ENCODE measurements around the gene TRUB2.

- TF ChIP-seq CTCF (conservative IDR thresholded peaks at IDR 0.05 in 1 of 2, IDR thresholded peaks at IDR 0.05 in 1 of 2; ENCODE audit: extremely low read depth in 1 of 2, insufficient read depth in 1 of 2, low read depth in 1 of 2, low read length in 2 of 2) = no peak
- TF ChIP-seq EZH2 (IDR thresholded peaks at IDR 0.05; ENCODE audit: borderline replicate concordance, low read length) = no peak
These were observed 904 bp downstream of the TRUB2 start for GRCh38 chr9:128321343-128321742.
